ENCODE results near the gene PLLP. TPM values are rescaled to one million over a fixed set of nuclear protein-coding genes. Genes with fewer than 3 reads are reported as not detected.

Gene PLLP
- total RNA-seq, 1 donor from 2014 or later = not detected

GRCh38 chr16:57226701-57227621, 57.5 kb downstream of the PLLP start:
- no peak for DNase-seq (ENCODE audit: low read depth)

GRCh38 chr16:57225978-57226377, 58.5 kb downstream of the PLLP start:
- DNase-seq (ENCODE audit: low read depth) = no peak

GRCh38 chr16:57224651-57225335, 59.7 kb downstream of the PLLP start:
- DNase-seq (ENCODE audit: low read depth) = no peak

- DNase-seq (ENCODE audit: low read depth) = no peak
Measured at GRCh38 chr16:57223057-57223456, 61.4 kb downstream of the PLLP start.

GRCh38 chr16:57216968-57217367, 67.5 kb downstream of the PLLP start:
- no peak for DNase-seq (ENCODE audit: low read depth)

- DNase-seq (ENCODE audit: low read depth) = no peak
Measured at GRCh38 chr16:57213462-57213861, 71.0 kb downstream of the PLLP start.

GRCh38 chr16:57209780-57210179, 74.7 kb downstream of the PLLP start:
- DNase-seq (ENCODE audit: low read depth) = no peak

- peak; percentile 51 for DNase-seq (ENCODE audit: low read depth)
Measured at GRCh38 chr16:57208926-57209325, 75.5 kb downstream of the PLLP start.

Other genes starting within 250 kb of the PLLP start
- 12.1 and 24.7 TPM in 2 replicates for gene CPNE2, start 192.1 kb downstream of the PLLP start, total RNA-seq
- 76.0 and 78.4 TPM in 2 replicates for gene PSME3IP1, start 98.6 kb downstream of the PLLP start, total RNA-seq
- gene RSPRY1, start 98.3 kb downstream of the PLLP start, total RNA-seq = 39.6 and 42.1 TPM in 2 replicates
- 60.6 and 76.3 TPM in 2 replicates for gene ARL2BP, start 39.4 kb downstream of the PLLP start, total RNA-seq
- gene CCL22, start 74.1 kb upstream of the PLLP start, total RNA-seq = not detected in 2 replicates
- gene CX3CL1, start 87.8 kb upstream of the PLLP start, total RNA-seq = not detected in 2 replicates
- gene CCL17, start 120.1 kb upstream of the PLLP start, total RNA-seq = not detected in 2 replicates
- 74.6 and 78.8 TPM in 2 replicates for gene CIAPIN1, start 162.7 kb upstream of the PLLP start, total RNA-seq
- 91.8 and 115 TPM in 2 replicates for gene COQ9, start 162.8 kb upstream of the PLLP start, total RNA-seq
- 103 and 119 TPM in 2 replicates for gene POLR2C, start 178.0 kb upstream of the PLLP start, total RNA-seq
- 10.2 and 11.7 TPM in 2 replicates for gene DOK4, start 201.8 kb upstream of the PLLP start, total RNA-seq

All from myocyte (in vitro differentiated cells).